PFSK-1 (cell line): ENCODE data around the gene ODF2.

Source experiments
- TAF1 ChIP-seq: IDR thresholded peaks from 2 replicates; pipeline ENCODE4 v1.6.1; 2012; ENCODE audit warnings: low read length, control low read depth, borderline replicate concordance; ENCODE audit not compliant: insufficient read depth
- TF ChIP-seq, protein P1 (sequence below), 2 experiments: IDR thresholded peaks; 2 replicates each; pipeline versions ENCODE4 v1.6.1 to v1.8.0; 2011 to 2012; ENCODE audit warnings: low read depth in 2 of 2, low read length in 2 of 2, control low read depth in 1 of 2, inconsistent platforms in 1 of 2, mild to moderate bottlenecking in 1 of 2, moderate library complexity in 1 of 2; ENCODE audit not compliant: insufficient read depth in 1 of 2

DNA sequence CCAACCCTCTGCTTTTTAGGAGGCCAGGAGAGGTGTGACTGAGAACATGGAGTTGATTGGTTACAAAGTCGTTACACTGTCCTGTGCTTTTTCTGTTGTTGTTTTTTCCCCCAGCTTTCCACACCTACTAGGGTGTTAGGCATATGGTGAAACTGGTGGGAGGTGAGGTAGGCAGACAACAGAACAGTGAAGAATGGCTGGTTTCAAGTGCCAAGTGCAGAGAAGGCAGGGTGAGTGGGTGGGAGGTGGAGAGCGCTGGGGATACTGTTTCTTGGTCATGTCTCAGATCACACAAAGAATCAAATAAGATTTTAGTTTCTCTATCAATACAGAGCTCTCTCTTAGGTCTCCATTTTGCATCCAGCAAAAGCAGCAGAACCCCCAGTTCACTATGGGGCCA lies 94.4 kb downstream of the ODF2 start:
- TF ChIP-seq TAF1: no peak
- TF ChIP-seq, protein P1, sequence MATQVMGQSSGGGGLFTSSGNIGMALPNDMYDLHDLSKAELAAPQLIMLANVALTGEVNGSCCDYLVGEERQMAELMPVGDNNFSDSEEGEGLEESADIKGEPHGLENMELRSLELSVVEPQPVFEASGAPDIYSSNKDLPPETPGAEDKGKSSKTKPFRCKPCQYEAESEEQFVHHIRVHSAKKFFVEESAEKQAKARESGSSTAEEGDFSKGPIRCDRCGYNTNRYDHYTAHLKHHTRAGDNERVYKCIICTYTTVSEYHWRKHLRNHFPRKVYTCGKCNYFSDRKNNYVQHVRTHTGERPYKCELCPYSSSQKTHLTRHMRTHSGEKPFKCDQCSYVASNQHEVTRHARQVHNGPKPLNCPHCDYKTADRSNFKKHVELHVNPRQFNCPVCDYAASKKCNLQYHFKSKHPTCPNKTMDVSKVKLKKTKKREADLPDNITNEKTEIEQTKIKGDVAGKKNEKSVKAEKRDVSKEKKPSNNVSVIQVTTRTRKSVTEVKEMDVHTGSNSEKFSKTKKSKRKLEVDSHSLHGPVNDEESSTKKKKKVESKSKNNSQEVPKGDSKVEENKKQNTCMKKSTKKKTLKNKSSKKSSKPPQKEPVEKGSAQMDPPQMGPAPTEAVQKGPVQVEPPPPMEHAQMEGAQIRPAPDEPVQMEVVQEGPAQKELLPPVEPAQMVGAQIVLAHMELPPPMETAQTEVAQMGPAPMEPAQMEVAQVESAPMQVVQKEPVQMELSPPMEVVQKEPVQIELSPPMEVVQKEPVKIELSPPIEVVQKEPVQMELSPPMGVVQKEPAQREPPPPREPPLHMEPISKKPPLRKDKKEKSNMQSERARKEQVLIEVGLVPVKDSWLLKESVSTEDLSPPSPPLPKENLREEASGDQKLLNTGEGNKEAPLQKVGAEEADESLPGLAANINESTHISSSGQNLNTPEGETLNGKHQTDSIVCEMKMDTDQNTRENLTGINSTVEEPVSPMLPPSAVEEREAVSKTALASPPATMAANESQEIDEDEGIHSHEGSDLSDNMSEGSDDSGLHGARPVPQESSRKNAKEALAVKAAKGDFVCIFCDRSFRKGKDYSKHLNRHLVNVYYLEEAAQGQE (IDR thresholded peaks at IDR 0.05; ENCODE audit: insufficient read depth in 1 of 2, low read depth in 2 of 2, low read length in 2 of 2): no peak
